DOHH2 (cell line): Measurements from ENCODE around the gene FAM216B.

Experiments used
- H3F3A ChIP-seq: fragments of 200-600 bp; sonication (generic), shearing (Covaris generic); 2 replicates; pipeline ENCODE4 v1.6.0; 2016; ENCODE audit warnings: antibody characterized with exemption, mild to moderate bottlenecking; ENCODE audit not compliant: control insufficient read depth, insufficient read depth
- H3K27ac ChIP-seq: fragments of 200-600 bp; sonication (generic); 2 replicates; pipeline ENCODE4 v1.5.1; 2014; ENCODE audit warnings: low read depth, mild to moderate bottlenecking, low read length, moderate library complexity
- H3K27me3 ChIP-seq: fragments of 200-600 bp; sonication (generic); 2 replicates; pipeline ENCODE4 v1.6.1; 2014; ENCODE audit warnings: mild to moderate bottlenecking, low read length, mixed read lengths; ENCODE audit not compliant: control insufficient read depth
- H3K36me3 ChIP-seq: fragments of 200-600 bp; sonication (generic); 2 replicates; pipeline ENCODE4 v1.6.1; 2014; ENCODE audit warnings: mild to moderate bottlenecking, low read length, moderate library complexity, mixed read lengths; ENCODE audit not compliant: control insufficient read depth
- H3K4me1 ChIP-seq: fragments of 200-600 bp; sonication (generic); 2 replicates; pipeline ENCODE4 v1.6.1; 2014; ENCODE audit warnings: mild to moderate bottlenecking, low read length, mixed read lengths; ENCODE audit not compliant: control insufficient read depth
- H3K4me2 ChIP-seq: fragments of 200-600 bp; sonication (generic); 2 replicates; pipeline ENCODE4 v1.6.0; 2014; ENCODE audit warnings: mild to moderate bottlenecking, low read length, moderate library complexity
- H3K4me3 ChIP-seq: fragments of 200-600 bp; sonication (generic); 2 replicates; pipeline ENCODE4 v1.5.1; 2014; ENCODE audit warnings: mild to moderate bottlenecking, low read length, mixed read lengths
- H3K79me2 ChIP-seq: fragments of 200-600 bp; sonication (generic); 2 replicates; pipeline ENCODE4 v1.6.1; 2014; ENCODE audit warnings: mild to moderate bottlenecking, low read length, mixed read lengths; ENCODE audit not compliant: control insufficient read depth
- H3K9me2 ChIP-seq: fragments of 200-600 bp; sonication (generic); replicated peaks from 2 replicates; pipeline ENCODE4 v1.6.1; 2014; ENCODE audit warnings: mild to moderate bottlenecking, low read length, mixed read lengths; ENCODE audit not compliant: control insufficient read depth
- H3K9me3 ChIP-seq: fragments of 200-600 bp; sonication (generic); 2 replicates; pipeline ENCODE4 v1.6.1; 2014; ENCODE audit warnings: antibody characterized with exemption, low read length, mixed read lengths; ENCODE audit not compliant: control insufficient read depth, insufficient read depth
- H4K20me1 ChIP-seq: fragments of 200-600 bp; sonication (generic); 2 replicates; pipeline ENCODE4 v1.6.0; 2014; ENCODE audit warnings: low read depth, mild to moderate bottlenecking, antibody characterized with exemption, low read length, moderate library complexity; ENCODE audit not compliant: control insufficient read depth, insufficient read depth
- CTCF ChIP-seq: fragments of 200-600 bp; sonication (generic); IDR thresholded peaks from one replicate; pipeline ENCODE4 v1.5.1; 2014; ENCODE audit warnings: antibody characterized with exemption, mild to moderate bottlenecking, low read depth, low read length; ENCODE audit not compliant: poor library complexity, severe bottlenecking
- EZH2phosphoT487 ChIP-seq: fragments of 200-600 bp; sonication (generic); IDR thresholded peaks from 2 replicates; pipeline ENCODE4 v1.6.1; 2017; ENCODE audit warnings: borderline replicate concordance, mild to moderate bottlenecking, antibody characterized with exemption, low read length, moderate library complexity, mixed read lengths

Gene FAM216B

GRCh38 chr13:42821437-42821836, 40.1 kb downstream of the FAM216B start:
- H3K4me3 ChIP-seq = no peak overlapping the region
- TF ChIP-seq EZH2phosphoT487 = no peak
- TF ChIP-seq CTCF = no peak
- no peaks in the 10 kb centered on the region for H3K79me2 ChIP-seq
- no peaks in the 10 kb centered on the region for H3K27me3 ChIP-seq
- no peaks in the 10 kb centered on the region for H3K9me3 ChIP-seq
- H3K9me2 ChIP-seq = no peaks in the 10 kb centered on the region
- H3K4me1 ChIP-seq = no peaks in the 10 kb centered on the region
- H4K20me1 ChIP-seq = no peaks in the 10 kb centered on the region
- H3K4me2 ChIP-seq = no peak overlapping the region
- no peaks in the 10 kb centered on the region for H3F3A ChIP-seq
- no peaks in the 10 kb centered on the region for H3K36me3 ChIP-seq
- H3K27ac ChIP-seq = no peak overlapping the region

- Histone ChIP-seq H3K9me3 (no peaks in the 10 kb centered on the region), H3K4me3 (no peak overlapping the region), H3K79me2 (no peaks in the 10 kb centered on the region), H3K4me2 (no peak overlapping the region), H3K36me3 (no peaks in the 10 kb centered on the region), H3K4me1 (no peaks in the 10 kb centered on the region), H3K27ac (no peak overlapping the region), H3K27me3 (no peaks in the 10 kb centered on the region), H3F3A (no peaks in the 10 kb centered on the region), H3K9me2 (no peaks in the 10 kb centered on the region), H4K20me1 (no peaks in the 10 kb centered on the region)
- no peak for TF ChIP-seq CTCF
- no peak for TF ChIP-seq EZH2phosphoT487
These were observed 51.1 kb downstream of the FAM216B start for GRCh38 chr13:42832341-42833096.

- no peaks in the 10 kb centered on the region for H3K4me1 ChIP-seq
- H4K20me1 ChIP-seq = no peaks in the 10 kb centered on the region
- H3K27ac ChIP-seq = no peak overlapping the region
- no peak for TF ChIP-seq CTCF
- no peak for TF ChIP-seq EZH2phosphoT487
- no peaks in the 10 kb centered on the region for H3F3A ChIP-seq
- H3K27me3 ChIP-seq = no peaks in the 10 kb centered on the region
- H3K4me3 ChIP-seq = no peak overlapping the region
- H3K9me2 ChIP-seq = no peaks in the 10 kb centered on the region
- H3K36me3 ChIP-seq = no peaks in the 10 kb centered on the region
- H3K9me3 ChIP-seq = no peaks in the 10 kb centered on the region
- no peak overlapping the region for H3K4me2 ChIP-seq
- H3K79me2 ChIP-seq = no peaks in the 10 kb centered on the region
These were observed 53.6 kb downstream of the FAM216B start for GRCh38 chr13:42834946-42835345.
